HepG2 (cell line): ENCODE data around the gene KNG1. TPM values are rescaled to one million over a fixed set of nuclear protein-coding genes. Genes with fewer than 3 reads are reported as not detected.

ENCODE experiments used
- GABPB1 ChIP-seq: IDR thresholded peaks from 2 replicates; pipeline ENCODE4 v1.6.1; 2016; ENCODE audit warnings: mild to moderate bottlenecking, missing genetic modification reagents, moderate library complexity, missing compliant biosample characterization
- JUN ChIP-seq: sonication (generic); formaldehyde crosslinking; IDR thresholded peaks from 2 replicates; pipeline ENCODE4 v1.4.0; 2020; ENCODE audit warnings: mild to moderate bottlenecking, missing genetic modification reagents
- MYC ChIP-seq: sonication (generic); formaldehyde crosslinking; IDR thresholded peaks from 2 replicates; pipeline ENCODE4 v1.9.0; 2021; ENCODE audit warnings: missing genetic modification reagents, borderline replicate concordance
- MYNN ChIP-seq: sonication (generic); formaldehyde crosslinking; IDR thresholded peaks from 2 replicates; pipeline ENCODE4 v1.4.0; 2020; ENCODE audit warnings: mild to moderate bottlenecking, low read depth, missing genetic modification reagents
- NONO ChIP-seq, 2 experiments: fragments of 450-650 bp in 1 of 2; sonication (generic) in 1 of 2; formaldehyde crosslinking in 1 of 2; IDR thresholded peaks in 1 of 2; conservative IDR thresholded peaks in 1 of 2; 2 replicates each; pipeline versions ENCODE4 v1.6.1 to v1.8.0; 2017 to 2022; ENCODE audit warnings: mild to moderate bottlenecking in 1 of 2, missing genetic modification reagents in 1 of 2, moderate library complexity in 1 of 2
- NR2F2 ChIP-seq: IDR thresholded peaks from 2 replicates; pipeline ENCODE4 v1.6.1; 2012; ENCODE audit warnings: low read depth, inconsistent platforms, borderline replicate concordance
- PAF1 ChIP-seq: IDR thresholded peaks from 2 replicates; pipeline ENCODE4 v1.6.1; 2016; ENCODE audit warnings: missing genetic modification reagents, missing compliant biosample characterization
- PAX8 ChIP-seq: sonication (generic); formaldehyde crosslinking; IDR thresholded peaks from 2 replicates; pipeline ENCODE4 v1.8.0; 2022; ENCODE audit warnings: mild to moderate bottlenecking, missing genetic modification reagents, borderline replicate concordance
- RAD21 ChIP-seq: fragments of 450-650 bp; formaldehyde crosslinking; IDR thresholded peaks from 2 replicates; pipeline ENCODE4 v1.5.0; 2020; ENCODE audit warnings: mild to moderate bottlenecking
- RFX3 ChIP-seq: IDR thresholded peaks from 2 replicates; pipeline ENCODE4 v1.6.1; 2016; ENCODE audit warnings: missing biosample characterization, missing genetic modification reagents
- THAP8 ChIP-seq: sonication (generic); formaldehyde crosslinking; IDR thresholded peaks from 2 replicates; pipeline ENCODE4 v1.5.1; 2020; ENCODE audit warnings: missing genetic modification reagents, mild to moderate bottlenecking, borderline replicate concordance
- ZMYM3 ChIP-seq: sonication (generic); formaldehyde crosslinking; IDR thresholded peaks from 2 replicates; pipeline ENCODE4 v1.5.1; 2020; ENCODE audit warnings: mild to moderate bottlenecking, missing genetic modification reagents
- ZNF562 ChIP-seq: sonication (generic); formaldehyde crosslinking; IDR thresholded peaks from 2 replicates; pipeline ENCODE4 v1.8.0; 2022; ENCODE audit warnings: missing genetic modification reagents, borderline replicate concordance
- ZNF772 ChIP-seq: sonication (generic); formaldehyde crosslinking; IDR thresholded peaks from 2 replicates; pipeline ENCODE4 v1.5.0; 2020; ENCODE audit warnings: mild to moderate bottlenecking, missing genetic modification reagents
- ZNF773 ChIP-seq: sonication (generic); formaldehyde crosslinking; IDR thresholded peaks from 2 replicates; pipeline ENCODE4 v1.4.0; 2020; ENCODE audit warnings: missing genetic modification reagents, borderline replicate concordance
- ZSCAN20 ChIP-seq: sonication (generic); formaldehyde crosslinking; IDR thresholded peaks from 2 replicates; pipeline ENCODE4 v1.4.0; 2020; ENCODE audit warnings: missing genetic modification reagents, mild to moderate bottlenecking, borderline replicate concordance
- polyA plus RNA-seq, 8 experiments: library from polyadenylated mRNA; depleted of rRNA in 3 of 8; stranded (reverse) in 7 of 8; unstranded in 1 of 8; fragments of >200 nt; fragmentation: Illumina TruSeq in 4 of 8; extraction: Trizol in 4 of 8; gene quantifications; 2 replicates each; pipeline versions ENCODE4 v1.2.1 to v1.2.3, GENCODE V29; 2011 to 2016; ENCODE audit warnings: low read depth in 4 of 8, missing spikeins in 1 of 8, mixed read lengths in 1 of 8; ENCODE audit not compliant: insufficient read depth in 1 of 8
- total RNA-seq, 5 experiments: library from RNA; depleted of rRNA; stranded (reverse); fragments of >200 nt; fragmentation: Illumina TruSeq; extraction: Trizol; gene quantifications; 2 replicates each; pipeline ENCODE4 v1.2.3, GENCODE V29; 2016; ENCODE audit warnings: low read depth in 1 of 5
- TF ChIP-seq, protein P1 (sequence below): sonication (generic); formaldehyde crosslinking; IDR thresholded peaks from 2 replicates; pipeline ENCODE4 v1.4.0; 2020; ENCODE audit warnings: missing genetic modification reagents
- TF ChIP-seq, protein P2 (sequence below), 2 experiments: fragments of 450-650 bp in 1 of 2; sonication (generic) in 1 of 2; formaldehyde crosslinking in 1 of 2; IDR thresholded peaks; 2 replicates each; pipeline versions ENCODE4 v1.6.1 to v1.8.0; 2016 to 2022; ENCODE audit warnings: antibody characterized with exemption in 1 of 2, mild to moderate bottlenecking in 1 of 2, missing genetic modification reagents in 1 of 2

Gene KNG1
- total and polyA plus RNA-seq, 2 of the 13 experiments (the other 11 are each of a cell fraction or from before 2014, with no cell fraction given): 6.5 to 7.0 TPM

DNA sequence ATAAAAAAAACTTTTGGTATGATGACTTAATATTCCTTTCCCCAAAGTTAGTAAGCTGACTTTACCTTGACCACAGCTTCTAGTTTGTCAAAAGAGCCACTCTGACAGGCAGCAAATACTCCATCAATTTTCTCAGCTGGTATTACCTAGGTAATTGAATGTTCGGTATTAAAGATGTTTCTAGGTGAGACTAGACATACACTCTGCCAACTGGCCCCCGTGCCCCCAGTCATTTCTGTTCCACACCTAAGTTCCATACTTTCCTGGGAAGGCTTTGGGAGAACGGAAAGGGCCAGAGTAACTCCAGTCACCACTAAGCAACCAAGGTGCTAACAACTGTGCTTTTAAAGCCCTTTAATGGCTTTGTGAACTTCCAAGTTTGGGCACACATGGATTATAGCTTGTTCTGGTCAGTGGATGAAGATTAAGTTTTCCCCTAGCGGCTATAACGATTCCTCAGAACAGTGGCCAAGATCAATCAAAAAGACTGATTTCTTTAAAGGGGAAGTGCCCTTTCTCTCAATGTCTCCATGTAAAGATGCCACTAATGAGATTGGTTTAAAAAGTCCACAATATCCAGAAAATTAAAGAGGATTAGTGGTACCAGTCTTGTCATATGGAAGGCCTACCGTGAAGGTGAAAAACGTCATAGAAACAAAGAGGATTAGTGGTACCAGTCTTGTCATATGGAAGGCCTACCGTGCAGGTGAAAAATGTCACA, 73.3 kb downstream of the KNG1 start (continued):
- TF ChIP-seq THAP8 (CRISPR knock-in tag) (no peak), ZMYM3 (no peak), MYC (CRISPR knock-in tag) (no peak), NR2F2 (peak; percentile 24; the same call in 1 of the 2 replicates), RAD21 (CRISPR knock-in tag) (peak; percentile 44), GABPB1 (CRISPR knock-in tag) (no peak), NONO (IDR thresholded peaks at IDR 0.05) (no peak), NONO (CRISPR knock-in tag; conservative IDR thresholded peaks at IDR 0.05) (0 out of 2 replicates have a peak, but pooled peaks have one; percentile 15), ZNF772 (CRISPR knock-in tag) (no peak), ZSCAN20 (CRISPR knock-in tag) (no peak), ZNF773 (CRISPR knock-in tag) (no peak), PAF1 (peak; percentile 99), JUN (no peak), PAX8 (CRISPR knock-in tag) (no peak), ZNF562 (CRISPR knock-in tag) (peak; percentile 62; the same call in 1 of the 2 replicates), MYNN (CRISPR knock-in tag) (no peak), RFX3 (CRISPR knock-in tag) (no peak)
- TF ChIP-seq, protein P1, sequence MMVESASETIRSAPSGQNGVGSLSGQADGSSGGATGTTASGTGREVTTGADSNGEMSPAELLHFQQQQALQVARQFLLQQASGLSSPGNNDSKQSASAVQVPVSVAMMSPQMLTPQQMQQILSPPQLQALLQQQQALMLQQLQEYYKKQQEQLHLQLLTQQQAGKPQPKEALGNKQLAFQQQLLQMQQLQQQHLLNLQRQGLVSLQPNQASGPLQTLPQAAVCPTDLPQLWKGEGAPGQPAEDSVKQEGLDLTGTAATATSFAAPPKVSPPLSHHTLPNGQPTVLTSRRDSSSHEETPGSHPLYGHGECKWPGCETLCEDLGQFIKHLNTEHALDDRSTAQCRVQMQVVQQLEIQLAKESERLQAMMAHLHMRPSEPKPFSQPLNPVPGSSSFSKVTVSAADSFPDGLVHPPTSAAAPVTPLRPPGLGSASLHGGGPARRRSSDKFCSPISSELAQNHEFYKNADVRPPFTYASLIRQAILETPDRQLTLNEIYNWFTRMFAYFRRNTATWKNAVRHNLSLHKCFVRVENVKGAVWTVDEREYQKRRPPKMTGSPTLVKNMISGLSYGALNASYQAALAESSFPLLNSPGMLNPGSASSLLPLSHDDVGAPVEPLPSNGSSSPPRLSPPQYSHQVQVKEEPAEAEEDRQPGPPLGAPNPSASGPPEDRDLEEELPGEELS: no peak
- TF ChIP-seq, protein P2, sequence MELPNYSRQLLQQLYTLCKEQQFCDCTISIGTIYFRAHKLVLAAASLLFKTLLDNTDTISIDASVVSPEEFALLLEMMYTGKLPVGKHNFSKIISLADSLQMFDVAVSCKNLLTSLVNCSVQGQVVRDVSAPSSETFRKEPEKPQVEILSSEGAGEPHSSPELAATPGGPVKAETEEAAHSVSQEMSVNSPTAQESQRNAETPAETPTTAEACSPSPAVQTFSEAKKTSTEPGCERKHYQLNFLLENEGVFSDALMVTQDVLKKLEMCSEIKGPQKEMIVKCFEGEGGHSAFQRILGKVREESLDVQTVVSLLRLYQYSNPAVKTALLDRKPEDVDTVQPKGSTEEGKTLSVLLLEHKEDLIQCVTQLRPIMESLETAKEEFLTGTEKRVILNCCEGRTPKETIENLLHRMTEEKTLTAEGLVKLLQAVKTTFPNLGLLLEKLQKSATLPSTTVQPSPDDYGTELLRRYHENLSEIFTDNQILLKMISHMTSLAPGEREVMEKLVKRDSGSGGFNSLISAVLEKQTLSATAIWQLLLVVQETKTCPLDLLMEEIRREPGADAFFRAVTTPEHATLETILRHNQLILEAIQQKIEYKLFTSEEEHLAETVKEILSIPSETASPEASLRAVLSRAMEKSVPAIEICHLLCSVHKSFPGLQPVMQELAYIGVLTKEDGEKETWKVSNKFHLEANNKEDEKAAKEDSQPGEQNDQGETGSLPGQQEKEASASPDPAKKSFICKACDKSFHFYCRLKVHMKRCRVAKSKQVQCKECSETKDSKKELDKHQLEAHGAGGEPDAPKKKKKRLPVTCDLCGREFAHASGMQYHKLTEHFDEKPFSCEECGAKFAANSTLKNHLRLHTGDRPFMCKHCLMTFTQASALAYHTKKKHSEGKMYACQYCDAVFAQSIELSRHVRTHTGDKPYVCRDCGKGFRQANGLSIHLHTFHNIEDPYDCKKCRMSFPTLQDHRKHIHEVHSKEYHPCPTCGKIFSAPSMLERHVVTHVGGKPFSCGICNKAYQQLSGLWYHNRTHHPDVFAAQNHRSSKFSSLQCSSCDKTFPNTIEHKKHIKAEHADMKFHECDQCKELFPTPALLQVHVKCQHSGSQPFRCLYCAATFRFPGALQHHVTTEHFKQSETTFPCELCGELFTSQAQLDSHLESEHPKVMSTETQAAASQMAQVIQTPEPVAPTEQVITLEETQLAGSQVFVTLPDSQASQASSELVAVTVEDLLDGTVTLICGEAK (IDR thresholded peaks at IDR 0.05): no peak
- TF ChIP-seq, protein P2 (CRISPR knock-in tag; IDR thresholded peaks at IDR 0.05): no peak
